Liver (tissue), 9 donors: ENCODE results near the gene MOB3C. TPM values are rescaled to one million over a fixed set of nuclear protein-coding genes. Genes with fewer than 3 reads are reported as not detected.

Experiments
- DNase-seq: peaks from one replicate; pipeline ENCODE4 v3.0.0-alpha.2; 2017; ENCODE audit warnings: low spot score
- H3K27ac ChIP-seq, 2 donors: one replicate each; pipeline ENCODE4 v1.7.0; 2013; ENCODE audit warnings: inconsistent platforms in 2 of 2, low read length in 2 of 2, control low read depth in 1 of 2, low read depth in 1 of 2, mild to moderate bottlenecking in 1 of 2
- H3K27me3 ChIP-seq, 4 donors: one replicate each; pipeline versions ENCODE4 v1.6.1 to v1.7.0; 2013; ENCODE audit warnings: low read length in 3 of 4, inconsistent platforms in 1 of 4, mild to moderate bottlenecking in 1 of 4, moderate library complexity in 1 of 4; ENCODE audit not compliant: control insufficient read depth in 4 of 4, insufficient read depth in 4 of 4
- H3K36me3 ChIP-seq, 4 donors: one replicate each; pipeline versions ENCODE4 v1.6.1 to v1.7.0; 2013; ENCODE audit warnings: low read length in 3 of 4, mild to moderate bottlenecking in 3 of 4, low read depth in 1 of 4, moderate library complexity in 1 of 4; ENCODE audit not compliant: control insufficient read depth in 4 of 4, insufficient read depth in 3 of 4
- H3K4me1 ChIP-seq, 4 donors: one replicate each; pipeline versions ENCODE4 v1.6.1 to v1.7.0; 2013; ENCODE audit warnings: low read length in 3 of 4, mild to moderate bottlenecking in 3 of 4, moderate library complexity in 1 of 4; ENCODE audit not compliant: control insufficient read depth in 4 of 4, insufficient read depth in 4 of 4
- H3K4me3 ChIP-seq, 3 donors: one replicate each; pipeline versions ENCODE4 v1.6.1 to v1.7.0; 2013; ENCODE audit warnings: low read length in 3 of 3, control low read depth in 1 of 3, low read depth in 1 of 3, mild to moderate bottlenecking in 1 of 3
- H3K9ac ChIP-seq, 2 donors: one replicate each; pipeline ENCODE4 v1.7.0; 2013; ENCODE audit warnings: low read length in 2 of 2, mild to moderate bottlenecking in 2 of 2, moderate library complexity in 2 of 2, control low read depth in 1 of 2, low read depth in 1 of 2
- H3K9me3 ChIP-seq, 4 donors: one replicate each; pipeline versions ENCODE4 v1.6.1 to v1.7.0; 2013; ENCODE audit warnings: low read length in 3 of 4; ENCODE audit not compliant: control insufficient read depth in 4 of 4
- ATF3 ChIP-seq: IDR thresholded peaks from 2 replicates; pipeline ENCODE4 v1.6.1; 2016; ENCODE audit warnings: antibody characterized with exemption
- CTCF ChIP-seq: fragments of 150-350 bp; IDR thresholded peaks from 2 replicates; pipeline ENCODE4 v1.5.1; 2017; ENCODE audit warnings: improper control_type of control experiment, low read depth, low read length; ENCODE audit not compliant: missing input control
- EGR1 ChIP-seq, 2 donors: IDR thresholded peaks; 2 replicates each; pipeline ENCODE4 v1.6.1; 2016 to 2018; ENCODE audit warnings: antibody characterized with exemption in 2 of 2, low read depth in 2 of 2
- FOXA1 ChIP-seq: IDR thresholded peaks from 2 replicates; pipeline ENCODE4 v1.6.1; 2016; ENCODE audit warnings: antibody characterized with exemption
- FOXA2 ChIP-seq: IDR thresholded peaks from 2 replicates; pipeline ENCODE4 v1.6.1; 2016; ENCODE audit warnings: antibody characterized with exemption
- GABPA ChIP-seq, 2 donors: IDR thresholded peaks in 1 of 2; conservative IDR thresholded peaks in 1 of 2; 2 replicates each; pipeline ENCODE4 v1.6.1; 2016; ENCODE audit warnings: antibody characterized with exemption in 2 of 2, mild to moderate bottlenecking in 1 of 2, moderate library complexity in 1 of 2
- HNF4A ChIP-seq, 2 donors: conservative IDR thresholded peaks; 2 replicates each; pipeline ENCODE4 v1.6.1; 2016; ENCODE audit warnings: antibody characterized with exemption in 2 of 2, mild to moderate bottlenecking in 2 of 2
- HNF4G ChIP-seq: IDR thresholded peaks from 2 replicates; pipeline ENCODE4 v1.6.1; 2016; ENCODE audit warnings: antibody characterized with exemption
- JUND ChIP-seq, 2 donors: IDR thresholded peaks; 2 replicates each; pipeline ENCODE4 v1.6.1; 2016; ENCODE audit warnings: antibody characterized with exemption in 2 of 2
- MAX ChIP-seq: IDR thresholded peaks from 2 replicates; pipeline ENCODE4 v1.6.1; 2016; ENCODE audit warnings: antibody characterized with exemption
- NR2F2 ChIP-seq: IDR thresholded peaks from 2 replicates; pipeline ENCODE4 v1.6.1; 2016; ENCODE audit warnings: antibody characterized with exemption
- RAD21 ChIP-seq, 2 donors: IDR thresholded peaks; 2 replicates each; pipeline ENCODE4 v1.6.1; 2016; ENCODE audit warnings: antibody characterized with exemption in 2 of 2, mild to moderate bottlenecking in 2 of 2
- REST ChIP-seq: IDR thresholded peaks from 2 replicates; pipeline ENCODE4 v1.6.1; 2016; ENCODE audit warnings: antibody characterized with exemption, mild to moderate bottlenecking
- RXRA ChIP-seq, 2 donors: IDR thresholded peaks; 2 replicates each; pipeline ENCODE4 v1.6.1; 2017 to 2018; ENCODE audit warnings: antibody characterized with exemption in 2 of 2, mild to moderate bottlenecking in 1 of 2
- SP1 ChIP-seq: IDR thresholded peaks from 2 replicates; pipeline ENCODE4 v1.6.1; 2018; ENCODE audit warnings: antibody characterized with exemption, mild to moderate bottlenecking
- TAF1 ChIP-seq: conservative IDR thresholded peaks from 2 replicates; pipeline ENCODE4 v1.6.1; 2016; ENCODE audit warnings: antibody characterized with exemption, mild to moderate bottlenecking
- YY1 ChIP-seq: IDR thresholded peaks from 2 replicates; pipeline ENCODE4 v1.6.1; 2016; ENCODE audit warnings: antibody characterized with exemption, mild to moderate bottlenecking
- ZBTB33 ChIP-seq: IDR thresholded peaks from 2 replicates; pipeline ENCODE4 v1.6.1; 2016; ENCODE audit warnings: antibody characterized with exemption
- WGBS: extraction: QIAGEN DNeasy Blood & Tissue Kit; methylation state at CpG from one replicate; pipeline ENCODE4 v1.1.7; 2013; 5-methylcytosine and 5-hydroxymethylcytosine counted together
- polyA plus RNA-seq, 2 donors: library from polyadenylated mRNA; stranded (reverse) in 1 of 2; unstranded in 1 of 2; fragments of 200-250 nt in 1 of 2; fragments of >200 nt in 1 of 2; fragmentation: Nextera tagmentation in 1 of 2; extraction: Ambion mirVana in 1 of 2; gene quantifications; one replicate each; pipeline versions ENCODE4 v1.2.1 to v1.2.3, GENCODE V29; 2013 to 2015
- total RNA-seq, 2 donors: library from RNA; depleted of rRNA; stranded (reverse); fragments of >200 nt; gene quantifications; one replicate each; pipeline ENCODE4 v1.2.3, GENCODE V29; 2014
- donor health status: healthy.
- donor health status: healthy.
- donor health status: healthy.
- donor health status: healthy.
- donor health status: healthy.

Gene MOB3C
- total and polyA plus RNA-seq, 4 donors = 2.3 to 7.9 (median 5.4) TPM

GRCh38 chr1:46583494-46583893 lies 33.1 kb downstream of the MOB3C start:
- Histone ChIP-seq H3K4me1 (no peaks in the 10 kb centered on the region), H3K4me3 (no peak overlapping the region), H3K36me3 (peaks cover 0 to 51% (median 33%) of the 10 kb centered on the region in 4 donors), H3K27me3 (no peaks in the 10 kb centered on the region), H3K9ac (no peak overlapping the region), H3K9me3 (no peaks in the 10 kb centered on the region), H3K27ac (no peak overlapping the region)
- no peak for DNase-seq
- 96% methylated on average over 5 of the region's 5 CpGs for WGBS
- TF ChIP-seq SP1 (no peak), YY1 (no peak), ATF3 (no peak)

GRCh38 chr1:46582972-46583371 lies 33.6 kb downstream of the MOB3C start:
- no peak for TF ChIP-seq FOXA2
- no peak for TF ChIP-seq SP1
- TF ChIP-seq ZBTB33 = no peak
- TF ChIP-seq RAD21 (IDR thresholded peaks at IDR 0.05) = no peak
- TF ChIP-seq GABPA (IDR thresholded peaks at IDR 0.05 in 1 of 2, conservative IDR thresholded peaks at IDR 0.05 in 1 of 2) = no peak
- TF ChIP-seq FOXA1 = no peak
- no peak for TF ChIP-seq YY1
- no peak for TF ChIP-seq EGR1 (IDR thresholded peaks at IDR 0.05; ENCODE audit: low read depth in 2 of 2)
- TF ChIP-seq TAF1 = no peak
- TF ChIP-seq HNF4A (conservative IDR thresholded peaks at IDR 0.05) = no peak
- no peak for TF ChIP-seq REST
- TF ChIP-seq RXRA (IDR thresholded peaks at IDR 0.05) = no peak
- no peak for TF ChIP-seq JUND (IDR thresholded peaks at IDR 0.05)
- no peak for TF ChIP-seq CTCF
- TF ChIP-seq HNF4G = no peak
- no peak for TF ChIP-seq MAX
- no peak for TF ChIP-seq NR2F2
- no peaks in the 10 kb centered on the region for H3K4me1 ChIP-seq
- DNase-seq = no peak
- H3K36me3 ChIP-seq = peaks cover 0 to 54% (median 33%) of the 10 kb centered on the region in 4 donors
- no peak overlapping the region for H3K4me3 ChIP-seq
- no peaks in the 10 kb centered on the region for H3K27me3 ChIP-seq
- no peak overlapping the region for H3K27ac ChIP-seq
- 84% methylated on average over 7 of the region's 7 CpGs for WGBS
- H3K9me3 ChIP-seq = no peaks in the 10 kb centered on the region
- no peak overlapping the region for H3K9ac ChIP-seq
